Measurements from ENCODE around the gene EPHB6. TPM values are rescaled to one million over a fixed set of nuclear protein-coding genes. Genes with fewer than 3 reads are reported as not detected.

Gene EPHB6
- total RNA-seq, 1 donor from 2014 or later = 2.4 TPM

GRCh38 chr7:142870147-142870559 is 15.3 kb downstream of the EPHB6 start:
- H3K4me1 Mint-ChIP-seq (ENCODE audit: low read depth) = no peaks in the 10 kb centered on the region
- H3K36me3 Mint-ChIP-seq (ENCODE audit: low read depth) = no peaks in the 10 kb centered on the region
- no peak overlapping the region for H3K27ac Mint-ChIP-seq

GRCh38 chr7:142870566-142871259 is 15.8 kb downstream of the EPHB6 start:
- Mint-ChIP-seq H3K4me3 (ENCODE audit: low read depth) (no peak overlapping the region), H3K9me3 (no peaks in the 10 kb centered on the region), H3K36me3 (ENCODE audit: low read depth) (no peaks in the 10 kb centered on the region), H3K4me1 (ENCODE audit: low read depth) (no peaks in the 10 kb centered on the region), H3K27me3 (ENCODE audit: low read depth) (no peaks in the 10 kb centered on the region), H3K27ac (no peak overlapping the region)
- DNase-seq (ENCODE audit: low spot score) = no peak
- intact Hi-C loops (cut with micrococcal nuclease) = no loop called here

More at GRCh38 chr7:142870147-142870559, 15.3 kb downstream of the EPHB6 start:
- no peaks in the 10 kb centered on the region for H3K9me3 Mint-ChIP-seq
- DNase-seq (ENCODE audit: low spot score) = no peak
- H3K4me3 Mint-ChIP-seq (ENCODE audit: low read depth) = no peak overlapping the region
- H3K27me3 Mint-ChIP-seq (ENCODE audit: low read depth) = no peaks in the 10 kb centered on the region
- intact Hi-C loops (cut with micrococcal nuclease) = no loop called here

GRCh38 chr7:142871260-142872105 is 16.6 kb downstream of the EPHB6 start:
- H3K27me3 Mint-ChIP-seq (ENCODE audit: low read depth) = no peaks in the 10 kb centered on the region
- no peaks in the 10 kb centered on the region for H3K4me1 Mint-ChIP-seq (ENCODE audit: low read depth)
- H3K9me3 Mint-ChIP-seq = no peaks in the 10 kb centered on the region
- no peaks in the 10 kb centered on the region for H3K36me3 Mint-ChIP-seq (ENCODE audit: low read depth)
- H3K27ac Mint-ChIP-seq = no peak overlapping the region
- DNase-seq (ENCODE audit: low spot score) = no peak
- intact Hi-C loops (cut with micrococcal nuclease) = no loop called here
- H3K4me3 Mint-ChIP-seq (ENCODE audit: low read depth) = no peak overlapping the region

- Mint-ChIP-seq H3K27me3 (ENCODE audit: low read depth) (no peaks in the 10 kb centered on the region), H3K4me1 (ENCODE audit: low read depth) (no peaks in the 10 kb centered on the region), H3K4me3 (ENCODE audit: low read depth) (no peak overlapping the region), H3K9me3 (no peaks in the 10 kb centered on the region), H3K36me3 (ENCODE audit: low read depth) (no peaks in the 10 kb centered on the region), H3K27ac (no peak overlapping the region)
- no peak for DNase-seq (ENCODE audit: low spot score)
- intact Hi-C loops (cut with micrococcal nuclease) = no loop called here
Observed at GRCh38 chr7:142872106-142872675, 17.3 kb downstream of the EPHB6 start.

- no peaks in the 10 kb centered on the region for H3K36me3 Mint-ChIP-seq (ENCODE audit: low read depth)
- H3K27ac Mint-ChIP-seq = no peak overlapping the region
- H3K4me1 Mint-ChIP-seq (ENCODE audit: low read depth) = no peaks in the 10 kb centered on the region
- intact Hi-C loops (cut with micrococcal nuclease) = no loop called here
- H3K27me3 Mint-ChIP-seq (ENCODE audit: low read depth) = no peaks in the 10 kb centered on the region
- H3K9me3 Mint-ChIP-seq = no peaks in the 10 kb centered on the region
- no peak for DNase-seq (ENCODE audit: low spot score)
- no peak overlapping the region for H3K4me3 Mint-ChIP-seq (ENCODE audit: low read depth)
Observed at GRCh38 chr7:142873281-142873784, 18.5 kb downstream of the EPHB6 start.

- intact Hi-C loops (cut with micrococcal nuclease) = no loop called here
- Mint-ChIP-seq H3K9me3 (no peaks in the 10 kb centered on the region), H3K4me3 (ENCODE audit: low read depth) (no peak overlapping the region), H3K27ac (no peak overlapping the region), H3K4me1 (ENCODE audit: low read depth) (no peaks in the 10 kb centered on the region), H3K27me3 (ENCODE audit: low read depth) (no peaks in the 10 kb centered on the region), H3K36me3 (ENCODE audit: low read depth) (no peaks in the 10 kb centered on the region)
- DNase-seq (ENCODE audit: low spot score) = no peak
Observed at GRCh38 chr7:142873871-142874270, 19.0 kb downstream of the EPHB6 start.

GRCh38 chr7:142874409-142874808 is 19.5 kb downstream of the EPHB6 start:
- Mint-ChIP-seq H3K36me3 (ENCODE audit: low read depth) (no peaks in the 10 kb centered on the region), H3K9me3 (no peaks in the 10 kb centered on the region), H3K27ac (no peak overlapping the region), H3K27me3 (ENCODE audit: low read depth) (peaks cover 3% of the 10 kb centered on the region), H3K4me1 (ENCODE audit: low read depth) (no peaks in the 10 kb centered on the region), H3K4me3 (ENCODE audit: low read depth) (no peak overlapping the region)
- no peak for DNase-seq (ENCODE audit: low spot score)
- intact Hi-C loops (cut with micrococcal nuclease) = no loop called here

GRCh38 chr7:142874837-142875236 is 20.0 kb downstream of the EPHB6 start:
- H3K36me3 Mint-ChIP-seq (ENCODE audit: low read depth) = no peaks in the 10 kb centered on the region
- DNase-seq (ENCODE audit: low spot score) = no peak
- peaks cover 7% of the 10 kb centered on the region for H3K27me3 Mint-ChIP-seq (ENCODE audit: low read depth)
- no peak overlapping the region for H3K4me3 Mint-ChIP-seq (ENCODE audit: low read depth)
- H3K4me1 Mint-ChIP-seq (ENCODE audit: low read depth) = no peaks in the 10 kb centered on the region
- H3K9me3 Mint-ChIP-seq = no peaks in the 10 kb centered on the region
- no peak overlapping the region for H3K27ac Mint-ChIP-seq
- intact Hi-C loops (cut with micrococcal nuclease) = no loop called here

- H3K36me3 Mint-ChIP-seq (ENCODE audit: low read depth) = no peaks in the 10 kb centered on the region
- no peak for DNase-seq (ENCODE audit: low spot score)
- intact Hi-C loops (cut with micrococcal nuclease) = no loop called here
- H3K4me1 Mint-ChIP-seq (ENCODE audit: low read depth) = no peaks in the 10 kb centered on the region
- no peak overlapping the region for H3K27ac Mint-ChIP-seq
- H3K4me3 Mint-ChIP-seq (ENCODE audit: low read depth) = no peak overlapping the region
- no peaks in the 10 kb centered on the region for H3K9me3 Mint-ChIP-seq
- H3K27me3 Mint-ChIP-seq (ENCODE audit: low read depth) = peaks cover 10% of the 10 kb centered on the region
Observed at GRCh38 chr7:142875456-142875855, 20.6 kb downstream of the EPHB6 start.

- Mint-ChIP-seq H3K36me3 (ENCODE audit: low read depth) (no peaks in the 10 kb centered on the region), H3K4me1 (ENCODE audit: low read depth) (no peaks in the 10 kb centered on the region), H3K4me3 (ENCODE audit: low read depth) (no peak overlapping the region), H3K27ac (no peak overlapping the region), H3K9me3 (no peaks in the 10 kb centered on the region), H3K27me3 (ENCODE audit: low read depth) (peaks cover 12% of the 10 kb centered on the region)
- intact Hi-C loops (cut with micrococcal nuclease) = no loop called here
- no peak for DNase-seq (ENCODE audit: low spot score)
Observed at GRCh38 chr7:142876236-142876960, 21.5 kb downstream of the EPHB6 start.

- intact Hi-C loops (cut with micrococcal nuclease) = no loop called here
- Mint-ChIP-seq H3K4me3 (ENCODE audit: low read depth) (no peak overlapping the region), H3K27me3 (ENCODE audit: low read depth) (peaks cover 14% of the 10 kb centered on the region), H3K27ac (no peak overlapping the region), H3K4me1 (ENCODE audit: low read depth) (no peaks in the 10 kb centered on the region), H3K9me3 (no peaks in the 10 kb centered on the region), H3K36me3 (ENCODE audit: low read depth) (no peaks in the 10 kb centered on the region)
- DNase-seq (ENCODE audit: low spot score) = no peak
Observed at GRCh38 chr7:142876991-142877910, 22.4 kb downstream of the EPHB6 start.

GRCh38 chr7:142878315-142878714 is 23.4 kb downstream of the EPHB6 start:
- Mint-ChIP-seq H3K9me3 (no peaks in the 10 kb centered on the region), H3K27ac (no peak overlapping the region), H3K4me3 (ENCODE audit: low read depth) (no peak overlapping the region), H3K27me3 (ENCODE audit: low read depth) (peaks cover 14% of the 10 kb centered on the region), H3K4me1 (ENCODE audit: low read depth) (no peaks in the 10 kb centered on the region), H3K36me3 (ENCODE audit: low read depth) (no peaks in the 10 kb centered on the region)
- DNase-seq (ENCODE audit: low spot score) = no peak
- intact Hi-C loops (cut with micrococcal nuclease) = no loop called here

Data from activated T-helper 2 cell treated with anti-CD3 and anti-CD28 coated beads, Interferon-gamma antibody, Interleukin-2, Interleukin-4, amounts not matched to agents 10 μg/mL and 5 μg/mL and 100 μg/mL, durations not matched to agents 14 hours and 24 hours and 36 hours (primary cell).